Right renal cortex interstitium (tissue), 3 donors: Measurements from ENCODE around the gene FAM120B. TPM values are rescaled to one million over a fixed set of nuclear protein-coding genes. Genes with fewer than 3 reads are reported as not detected.

Source experiments
- DNase-seq, 3 donors: peaks; one replicate each; pipeline ENCODE4 v3.0.0-alpha.2; 2013; ENCODE audit warnings: low read depth in 3 of 3, low spot score in 2 of 3
- polyA plus RNA-seq, 3 donors: library from polyadenylated mRNA; unstranded; fragments of 120-200 nt; gene quantifications; one replicate each; pipeline ENCODE4 v1.2.1, GENCODE V29; 2013; ENCODE audit not compliant: insufficient read length in 3 of 3

The FAM120B gene
- polyA plus RNA-seq, 3 donors, result 35.6 to 38.5 (median 37.9) TPM

DNA sequence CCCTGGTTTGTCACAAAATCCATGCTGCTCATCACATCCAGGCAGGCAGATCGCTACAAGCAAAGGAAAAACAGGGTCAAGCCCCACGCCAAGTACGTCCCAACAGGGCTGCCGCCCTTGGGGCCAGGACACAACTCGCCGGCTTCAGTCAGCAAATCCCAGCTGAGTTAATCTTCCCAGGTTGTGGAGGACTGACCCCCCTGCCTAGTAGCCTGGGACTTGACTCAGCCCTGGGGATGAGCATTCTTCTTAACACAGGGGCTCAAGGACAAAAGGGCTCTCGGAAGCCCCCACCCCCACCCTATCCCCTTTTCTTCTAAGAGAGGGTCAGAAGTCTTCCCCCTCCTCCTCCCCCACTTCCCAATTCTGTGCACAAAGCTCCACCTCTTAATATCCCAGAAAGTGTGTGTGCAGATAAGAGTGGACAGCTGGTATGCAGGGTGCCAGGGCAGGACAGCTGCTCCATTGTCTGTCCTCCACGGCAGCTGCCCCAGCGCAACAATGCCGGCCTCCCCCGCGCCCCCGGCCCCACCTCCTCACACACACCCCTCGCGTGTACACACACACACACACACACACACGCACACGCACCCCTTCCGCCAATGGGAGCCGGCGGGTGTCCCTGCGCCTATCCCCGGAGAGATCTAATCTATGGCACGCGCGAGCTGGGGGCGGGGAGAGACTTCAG lies 20.2 kb upstream of the FAM120B start:
- DNase-seq, result no peak

DNA sequence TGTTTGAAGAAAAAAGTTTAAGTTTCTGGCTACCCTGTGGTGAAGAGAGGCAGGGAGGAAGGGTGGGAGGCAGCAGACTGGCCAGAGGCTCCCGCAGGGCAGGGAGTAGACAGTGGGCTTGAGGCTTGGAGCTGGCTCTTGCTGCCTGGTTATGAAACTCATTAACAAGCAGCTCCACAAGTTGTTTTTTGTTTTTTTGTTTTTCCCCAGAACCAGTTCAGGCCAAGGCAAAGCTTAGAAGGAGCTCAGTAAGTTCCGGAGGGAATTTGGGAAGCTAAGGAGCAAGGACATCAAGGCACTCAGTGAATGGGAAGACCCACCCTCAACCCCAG lies 19.7 kb upstream of the FAM120B start:
- DNase-seq, result no peak

DNA sequence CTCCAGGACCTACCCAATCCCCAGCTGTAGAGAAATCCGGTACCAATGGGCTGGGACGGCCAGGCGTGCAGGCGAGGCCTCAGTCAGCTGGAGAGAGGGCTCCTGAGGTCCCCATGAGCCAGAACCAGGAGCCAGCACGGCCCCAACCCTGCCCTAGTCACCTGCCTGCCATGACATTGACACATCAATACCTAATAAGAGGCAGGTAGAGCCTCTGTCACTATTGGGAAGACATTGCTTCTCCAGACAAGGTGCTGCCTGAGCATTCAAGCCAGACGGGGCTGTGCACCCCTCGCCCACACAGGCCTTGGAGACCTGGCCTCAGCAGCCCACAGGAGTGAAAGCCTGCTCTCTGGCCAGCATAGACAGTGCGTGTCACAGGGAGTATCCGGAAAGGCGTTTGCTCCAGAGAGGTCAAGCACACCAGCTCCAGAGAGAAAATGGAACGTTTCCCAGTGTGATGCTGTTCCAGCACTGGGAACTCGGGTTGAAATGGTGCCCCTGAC lies 19.1 kb upstream of the FAM120B start:
- DNase-seq, result no peak

DNA sequence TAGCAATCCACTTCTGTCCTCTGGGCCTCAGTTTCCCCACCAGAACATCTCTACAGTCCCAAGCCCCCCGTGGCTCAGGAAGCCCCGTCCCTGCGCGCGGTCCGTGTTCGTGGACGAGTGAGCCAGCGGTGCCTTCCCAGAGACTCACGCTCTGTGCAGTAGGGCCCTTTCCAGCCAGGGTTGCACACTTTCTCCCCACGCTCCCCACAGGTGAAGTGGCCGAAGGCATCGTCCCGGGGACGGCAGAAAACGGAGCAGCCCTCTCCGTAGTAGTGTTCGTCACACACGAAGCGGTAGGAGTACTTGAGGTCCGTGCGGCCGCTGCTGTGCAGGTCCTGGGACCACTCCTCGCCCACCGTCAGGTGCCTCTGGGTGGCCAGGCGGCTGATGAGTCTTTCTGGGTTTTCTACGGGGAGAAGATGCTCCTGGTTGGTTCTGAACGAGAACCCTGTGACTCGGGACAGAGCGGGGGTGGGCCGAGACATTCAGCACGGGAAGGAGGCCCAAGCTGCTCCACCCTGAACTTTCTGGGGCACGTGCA lies 18.4 kb upstream of the FAM120B start:
- DNase-seq, result no peak

DNA sequence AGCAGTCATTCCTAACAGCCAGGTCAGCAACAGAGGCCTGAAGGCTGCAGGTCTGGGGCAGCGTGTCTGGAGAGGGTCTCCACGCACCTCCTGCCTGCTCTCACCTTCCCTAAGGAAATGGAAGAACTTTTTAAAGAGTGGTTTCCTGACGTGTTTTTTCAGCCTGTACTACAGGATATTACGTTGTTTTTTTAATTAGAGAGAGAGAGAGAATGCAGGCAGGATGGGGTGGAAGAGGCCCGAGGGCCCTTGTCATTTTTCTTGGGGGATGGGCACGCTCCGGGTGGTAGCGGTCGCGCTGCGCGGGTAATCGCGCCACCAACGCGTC lies 17.7 kb upstream of the FAM120B start:
- no peak for DNase-seq

DNA sequence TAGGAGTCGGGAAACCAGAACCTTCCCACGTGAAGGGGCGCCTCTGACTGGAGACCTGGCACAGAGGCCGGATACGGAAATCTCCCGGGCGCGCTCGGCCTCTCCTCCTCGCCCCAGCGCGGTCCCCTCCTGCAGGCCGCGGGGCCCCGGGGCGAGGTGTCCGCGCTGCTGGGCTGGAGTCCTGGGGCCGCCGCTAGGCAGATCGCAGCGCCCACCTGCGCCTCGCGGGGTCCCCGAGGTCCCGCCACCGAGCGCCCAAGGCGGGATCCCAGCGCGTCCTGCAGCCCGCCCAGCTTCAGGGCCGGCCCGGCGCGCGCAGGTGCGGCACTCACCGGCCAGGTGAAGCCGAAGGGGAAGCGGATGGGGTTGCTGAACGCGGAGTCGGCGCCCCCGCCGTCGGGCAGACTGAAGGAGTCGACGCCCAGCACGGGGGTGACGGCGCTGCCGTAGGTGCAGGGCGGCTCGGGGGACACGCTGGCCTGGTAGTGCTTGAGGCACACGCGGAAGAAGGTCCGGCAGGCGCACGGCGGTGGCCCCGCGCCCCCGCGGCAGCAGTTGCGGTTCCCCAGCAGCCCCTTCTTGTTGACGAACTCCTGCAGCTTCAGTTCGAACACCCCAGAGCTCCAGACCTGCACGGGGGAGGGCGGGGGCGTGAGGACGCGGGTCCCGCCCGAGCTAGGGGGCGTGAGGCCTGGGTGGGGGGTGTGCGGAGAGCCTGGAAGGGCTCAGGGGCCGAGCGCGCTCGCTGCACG lies 17.2 kb upstream of the FAM120B start:
- no peak for DNase-seq

DNA sequence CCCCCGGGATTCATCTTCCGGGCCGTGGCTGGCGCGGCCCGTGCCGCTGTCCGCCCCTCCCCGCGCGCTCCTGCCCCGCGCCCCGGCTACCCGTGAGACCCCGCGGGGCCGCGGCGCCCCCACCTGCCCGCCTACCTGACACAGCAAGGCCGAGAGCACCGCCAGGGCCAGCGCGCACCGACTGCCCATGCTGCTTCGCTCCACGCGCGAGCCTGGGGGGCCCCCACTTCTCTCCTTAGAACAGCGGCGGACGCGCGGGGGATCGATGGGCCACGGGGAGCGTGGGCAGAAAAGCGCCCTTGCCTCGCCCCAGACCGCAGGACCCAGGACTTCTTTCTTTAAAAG lies 16.6 kb upstream of the FAM120B start:
- DNase-seq, result no peak

DNA sequence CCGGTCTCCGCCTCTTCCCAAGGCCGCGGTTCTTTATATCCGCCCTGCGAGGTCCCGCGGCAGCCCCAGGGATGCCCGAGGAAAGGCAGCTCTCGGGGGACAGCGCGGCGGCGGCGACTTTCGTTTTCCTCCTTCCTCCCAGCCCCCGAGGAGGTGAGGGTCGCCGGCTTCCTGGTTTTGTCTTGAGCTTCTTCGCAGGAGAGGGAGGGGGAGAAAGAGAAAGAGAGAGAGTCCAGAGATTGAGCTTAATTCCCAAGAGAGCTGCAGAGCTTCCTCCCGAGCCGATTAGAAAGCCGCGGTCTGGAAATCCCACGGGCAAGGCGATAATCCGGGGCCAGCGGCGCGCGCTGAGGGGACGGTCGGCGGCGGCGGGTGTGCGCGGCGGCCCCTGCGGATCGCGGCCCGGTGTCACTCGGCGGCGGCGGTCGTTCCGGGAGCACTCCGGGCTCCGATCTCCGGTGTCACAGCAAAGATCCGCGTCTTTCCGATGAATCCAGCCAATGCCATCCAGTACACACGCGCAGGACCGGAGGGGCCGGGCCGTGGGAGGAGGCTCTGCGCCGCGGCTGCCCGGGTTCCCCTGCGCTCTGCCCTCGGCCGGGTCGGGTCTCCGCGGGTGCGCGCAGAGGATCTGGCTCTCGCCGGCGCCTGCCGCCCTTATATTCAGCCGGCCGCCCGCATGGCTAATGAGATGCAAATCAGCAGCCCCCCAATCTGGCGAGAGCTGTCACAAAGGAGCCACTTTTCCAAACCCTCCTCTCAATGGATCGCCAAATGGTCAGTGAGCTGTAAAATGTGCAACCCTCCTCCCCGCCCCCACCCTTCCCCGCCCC lies 16.0 kb upstream of the FAM120B start, which contains the start of gene DLL1:
Gene DLL1 (minus strand): TSS at position 783 of the 833 bp plus-strand sequence. CDS start 939 bp downstream, outside the sequence.
- DNase-seq, result no peak

DNA sequence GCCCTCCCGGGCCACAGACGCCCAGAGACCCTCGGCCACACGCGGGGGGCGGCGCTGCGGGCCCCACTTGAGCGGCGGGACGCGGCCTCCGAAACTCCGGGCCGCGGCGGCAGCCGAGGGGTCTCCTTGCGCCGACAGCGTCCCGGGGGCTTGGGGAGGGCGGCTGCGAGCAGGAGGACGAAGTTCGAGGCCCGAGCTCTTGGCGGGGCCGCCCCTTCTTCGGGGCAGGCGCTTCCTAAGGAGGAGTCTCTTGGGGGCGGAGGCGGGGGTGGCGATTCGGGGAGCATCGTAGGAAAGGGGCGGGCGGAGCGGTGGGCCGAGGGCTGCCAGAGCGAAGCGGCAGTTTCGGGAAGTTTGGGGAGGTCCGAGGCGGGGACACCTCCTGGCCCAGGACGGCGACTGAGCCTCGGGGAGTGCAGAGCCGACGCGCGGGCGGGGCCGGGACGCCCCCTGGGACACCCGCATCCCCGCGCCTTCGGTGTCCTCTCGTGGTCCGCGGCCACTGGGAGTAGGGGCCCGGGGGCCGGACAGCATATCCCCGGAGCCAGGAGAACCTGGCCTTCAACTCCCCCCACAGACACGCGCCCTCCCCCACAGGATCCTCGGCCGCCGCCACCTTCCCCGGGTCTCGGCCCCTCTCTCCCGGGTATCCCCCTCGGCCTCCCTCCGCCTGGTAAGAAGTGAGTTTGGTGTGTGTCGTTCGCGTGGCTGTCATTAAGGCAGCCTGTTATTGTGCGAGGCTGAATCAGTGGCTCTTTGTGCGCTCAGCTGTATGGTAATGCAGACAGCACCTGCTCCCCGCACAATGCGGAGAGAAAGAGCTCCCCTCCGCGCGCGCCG lies 15.1 kb upstream of the FAM120B start:
- DNase-seq, result no peak

DNA sequence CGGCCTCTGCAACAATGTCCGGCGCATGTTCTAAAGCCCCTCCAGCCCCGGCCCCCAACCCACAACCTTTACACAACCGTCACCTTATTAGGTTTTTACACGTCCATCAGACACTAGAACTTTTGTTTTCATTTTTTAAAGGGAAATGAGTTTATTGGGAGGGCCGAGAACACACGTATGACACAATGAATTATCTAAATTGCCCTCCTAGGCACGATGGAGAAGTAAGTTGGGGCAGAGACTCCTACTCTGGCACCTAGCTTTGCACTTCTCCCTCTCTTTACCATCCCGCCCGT lies 14.5 kb upstream of the FAM120B start:
- no peak for DNase-seq

DNA sequence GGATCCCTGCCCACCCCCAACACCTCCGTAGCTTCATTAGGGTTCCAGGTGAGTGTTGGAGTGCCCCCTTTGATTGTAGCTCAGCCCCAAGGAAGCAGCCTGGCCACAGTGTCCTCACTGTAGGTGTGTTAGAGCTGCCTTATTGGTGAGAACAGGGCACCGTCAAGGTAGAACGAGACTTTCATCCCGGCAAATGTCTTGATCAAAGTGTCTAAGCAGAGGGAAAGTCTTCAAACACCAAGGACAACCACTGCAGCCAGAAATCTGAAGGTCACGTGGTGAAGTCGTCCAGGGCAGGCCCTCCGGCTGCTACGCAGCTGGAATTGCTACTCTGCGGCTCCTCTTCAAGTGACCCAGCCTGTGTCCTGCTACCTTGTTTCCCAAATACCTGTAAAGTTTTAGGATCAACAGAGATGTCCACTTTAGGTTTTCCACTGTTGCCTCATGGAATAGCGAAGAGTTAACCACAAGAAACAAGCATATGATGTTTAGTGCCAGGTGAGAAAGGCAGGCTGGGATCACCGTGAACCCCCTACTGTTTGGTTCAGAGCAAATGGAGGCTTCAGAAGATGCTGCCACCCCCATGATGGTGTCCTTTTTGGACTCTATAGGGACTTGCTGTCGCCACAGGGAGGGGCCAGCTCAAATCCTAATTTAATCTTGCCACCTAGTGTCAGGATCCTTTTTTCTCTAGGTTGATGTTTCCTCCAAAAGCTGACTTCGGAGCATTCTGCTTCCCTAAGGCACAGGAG lies 14.0 kb upstream of the FAM120B start:
- no peak for DNase-seq

DNA sequence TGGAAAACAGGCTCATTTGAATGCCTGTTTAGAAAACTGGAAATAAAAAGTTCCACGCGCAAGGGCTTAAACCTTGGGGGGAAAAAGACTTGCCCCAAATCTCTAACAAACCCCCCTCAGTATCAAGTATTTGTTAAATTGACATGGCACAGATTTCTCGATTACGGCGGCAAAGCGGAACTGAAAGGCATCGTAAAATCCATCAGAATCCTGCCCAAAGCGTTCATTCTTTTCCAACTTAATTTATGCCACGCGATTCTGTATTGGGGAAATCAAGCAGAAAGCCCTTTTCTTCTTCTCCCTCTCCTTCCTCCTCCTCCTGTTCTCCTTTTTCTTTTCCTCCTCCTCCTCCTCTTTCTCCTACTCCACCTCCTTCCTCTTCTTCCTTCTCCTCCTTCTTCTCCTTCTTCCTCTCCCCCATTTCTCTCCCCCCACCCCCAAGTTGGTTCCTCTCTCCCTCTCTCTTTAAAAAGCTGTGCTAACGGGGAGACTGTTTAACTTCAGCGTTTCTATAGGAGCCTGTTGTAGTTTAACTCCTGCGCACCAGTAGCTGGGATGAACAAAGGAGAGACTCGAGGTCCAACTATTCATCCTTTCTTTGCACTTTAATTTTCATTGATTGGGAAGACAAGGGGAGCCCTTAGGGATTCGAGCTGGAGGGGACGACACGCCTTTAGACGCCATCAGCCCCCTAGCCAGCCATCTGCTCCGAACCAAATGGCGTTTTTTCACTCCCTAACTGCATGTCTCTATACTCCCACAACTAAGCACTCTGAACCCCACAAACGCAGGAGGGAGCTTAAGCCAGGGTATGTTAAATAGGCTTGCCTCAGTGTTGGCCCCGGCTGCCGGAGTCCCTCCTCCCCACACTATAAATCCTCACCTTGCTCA lies 13.0 kb upstream of the FAM120B start:
- no peak for DNase-seq

DNA sequence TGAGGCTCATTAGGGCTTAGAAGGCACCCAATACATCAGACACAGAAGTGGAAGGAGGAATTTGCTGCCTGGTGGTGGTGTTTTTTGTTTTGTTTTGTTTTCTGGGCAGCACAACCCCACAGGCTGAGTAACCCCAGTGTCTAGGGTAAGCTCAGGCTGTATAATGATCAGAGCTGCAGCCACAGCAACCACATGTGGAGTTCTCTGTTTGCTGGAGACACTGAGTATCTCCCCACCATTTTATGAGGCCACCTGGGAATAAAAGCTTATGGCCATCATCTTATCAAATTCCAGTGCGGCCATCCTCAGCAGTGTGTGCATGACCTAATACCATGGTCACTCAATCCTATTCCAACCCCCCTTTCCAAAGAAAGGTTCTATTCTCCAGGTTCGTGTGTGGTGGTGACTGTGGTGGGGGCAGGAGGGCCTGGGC lies 12.2 kb upstream of the FAM120B start:
- no peak for DNase-seq

DNA sequence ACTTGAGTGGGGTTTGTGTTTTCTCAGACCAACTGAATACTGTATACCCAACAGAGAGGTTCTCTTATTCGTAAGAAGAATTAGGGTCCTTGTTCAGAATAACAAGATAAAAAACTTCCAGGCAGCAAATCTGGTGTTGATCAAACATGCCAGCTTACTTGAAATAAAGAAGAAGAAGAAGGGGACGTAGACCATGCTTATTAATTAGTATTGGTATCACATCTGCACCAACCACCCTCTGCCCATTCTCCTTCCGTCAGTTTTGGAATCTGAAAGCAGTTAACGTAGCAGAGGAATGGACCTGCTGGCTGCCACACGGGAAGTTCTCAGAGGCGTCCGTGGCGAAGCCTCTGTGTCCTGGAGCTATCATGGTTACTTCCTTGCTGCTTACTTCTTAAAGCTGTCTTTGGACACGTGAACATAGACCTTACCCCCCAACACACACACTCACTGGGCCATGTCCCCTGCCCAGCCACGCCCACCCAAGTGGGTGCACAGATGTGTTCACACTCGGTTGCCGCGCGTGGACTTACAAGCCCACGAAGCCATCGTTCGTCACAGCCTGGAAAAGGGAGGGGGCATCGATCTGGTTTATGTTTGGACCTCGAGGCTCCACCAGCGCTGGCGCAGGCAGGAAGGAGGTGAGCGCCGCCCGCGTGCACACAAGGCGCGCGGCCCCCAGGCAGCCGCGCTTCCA lies 11.6 kb upstream of the FAM120B start:
- DNase-seq, result no peak

DNA sequence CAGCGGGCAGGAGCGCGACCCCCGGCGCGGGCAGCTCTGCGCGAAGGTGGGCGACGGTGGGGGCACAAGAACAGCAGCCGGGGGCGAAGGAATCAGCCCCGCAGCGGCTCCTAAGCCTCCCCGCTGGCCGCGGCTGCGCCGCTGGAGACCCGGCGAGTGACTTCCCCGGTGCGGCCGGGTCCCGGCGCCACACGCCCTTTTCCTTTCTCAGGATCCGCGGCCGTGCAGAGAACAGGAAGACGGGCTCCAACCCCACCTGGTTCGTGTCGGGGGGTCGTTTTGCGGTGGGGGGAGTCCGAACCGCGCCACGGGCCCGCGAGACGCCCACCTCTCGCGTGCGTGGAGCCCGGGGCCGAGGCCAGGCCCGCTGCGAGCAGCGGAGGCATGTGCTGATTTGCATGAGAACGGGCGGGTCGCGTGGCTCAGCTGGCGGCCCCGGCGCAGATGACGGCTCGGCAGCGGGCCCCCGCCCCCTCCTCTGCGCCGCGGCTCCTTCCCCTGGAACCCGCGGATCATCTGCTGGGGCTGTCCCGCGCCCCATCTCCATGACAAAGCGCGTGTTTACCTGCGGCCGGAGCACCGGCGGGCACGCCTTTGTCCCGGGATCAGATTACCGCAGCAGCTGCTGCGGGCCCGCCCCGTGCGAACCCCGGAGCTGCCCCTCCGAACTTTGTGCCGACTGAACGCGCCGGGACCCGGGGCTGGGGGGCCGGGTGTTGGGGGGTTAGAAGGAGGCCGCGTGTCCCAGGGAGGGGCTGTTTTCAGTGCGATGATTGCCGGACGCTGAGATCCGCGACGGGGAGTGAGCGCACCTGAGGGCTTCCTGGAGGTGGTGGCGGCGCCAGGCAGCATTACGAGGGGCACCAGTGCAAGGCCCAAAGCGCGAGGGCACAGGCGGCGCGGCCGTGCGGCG lies 10.8 kb upstream of the FAM120B start:
- DNase-seq, result no peak

DNA sequence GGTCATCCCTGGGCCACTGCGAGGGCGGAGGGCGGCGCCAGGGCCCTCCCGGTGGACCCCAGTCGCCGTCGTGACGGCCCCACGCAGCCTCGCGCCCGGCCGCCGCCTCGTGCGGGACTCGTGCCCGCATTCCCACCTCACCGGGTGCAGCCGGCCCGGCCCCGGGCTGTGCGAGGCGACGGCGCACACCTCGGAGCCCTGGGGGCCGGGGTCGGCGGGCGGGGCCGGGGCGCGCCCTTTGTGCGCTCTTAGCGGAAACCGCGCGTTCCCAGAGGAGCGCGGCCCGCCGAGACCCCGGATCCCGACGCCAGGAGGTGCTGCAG lies 10.2 kb upstream of the FAM120B start:
- DNase-seq, result no peak
